Endothelial cell of umbilical vein (primary cell): ENCODE results near the gene THBS3. TPM values are rescaled to one million over a fixed set of nuclear protein-coding genes. Genes with fewer than 3 reads are reported as not detected.

ENCODE experiments used
- BruUV-seq: library from RNA; stranded (reverse); fragments of 400-500 nt; replicated peaks from 2 replicates; lab custom pipeline; 2021; lab: Mats Ljungman, UMichigan
- CTCF ChIA-PET: fragments of 300-600, 350-600 bp; sonication (Branson Sonifier 250); formaldehyde crosslinking; loops from one replicate; lab custom pipeline; 2021; ENCODE audit warnings: antibody characterized with exemption, inconsistent platforms; lab: Charles Lee
- POLR2A ChIA-PET: fragments of 300-600, 350-600 bp; sonication (Branson Sonifier 250); formaldehyde crosslinking; loops from one replicate; lab custom pipeline; 2021; ENCODE audit warnings: antibody characterized with exemption, inconsistent platforms; lab: Charles Lee
- DNase-seq: peaks from one replicate; pipeline ENCODE4 v3.0.0-alpha.2; 2011; ENCODE audit warnings: low read depth, low spot score
- FAIRE-seq: peaks from 2 replicates; lab custom pipeline; 2011; peaks lifted over from hg19 to GRCh38; lab: Jason Lieb, UNC
- H2AFZ ChIP-seq: 2 replicates; pipeline ENCODE4 v1.6.0; 2012; ENCODE audit warnings: low read depth, low read length, control low read depth, inconsistent platforms
- H3K27ac ChIP-seq: 2 replicates; pipeline ENCODE4 v1.5.1; 2011; ENCODE audit warnings: low read depth, mild to moderate bottlenecking, control low read depth, low read length, moderate library complexity; ENCODE audit not compliant: insufficient read depth
- H3K27me3 ChIP-seq, 2 experiments: 2 replicates each; pipeline versions ENCODE4 v1.6.0 to v1.6.1; 2011; ENCODE audit warnings: low read length in 2 of 2, mixed read lengths in 1 of 2; ENCODE audit not compliant: control insufficient read depth in 2 of 2, insufficient read depth in 2 of 2
- H3K36me3 ChIP-seq, 2 experiments: 2 replicates in 1 of 2; 3 replicates in 1 of 2; pipeline ENCODE4 v1.5.1; 2011; ENCODE audit warnings: low read length in 2 of 2, mild to moderate bottlenecking in 1 of 2, moderate library complexity in 1 of 2; ENCODE audit not compliant: control insufficient read depth in 2 of 2, insufficient read depth in 2 of 2; ENCODE audit errors: extremely low read depth in 1 of 2
- H3K4me1 ChIP-seq: 3 replicates; pipeline ENCODE4 v1.5.1; 2011; ENCODE audit warnings: mild to moderate bottlenecking, low read length; ENCODE audit not compliant: control insufficient read depth, insufficient read depth; ENCODE audit errors: extremely low read depth
- H3K4me2 ChIP-seq: 2 replicates; pipeline ENCODE4 v1.6.1; 2011; ENCODE audit warnings: low read length, control low read depth, mixed read lengths; ENCODE audit not compliant: insufficient read depth
- H3K4me3 ChIP-seq, 3 experiments: fragments of 200-600 bp in 1 of 3; sonication (generic), shearing (Covaris generic) in 1 of 3; replicated peaks in 1 of 3; 2 replicates each; pipeline ENCODE4 v1.5.1; 2011 to 2016; ENCODE audit warnings: control low read depth in 3 of 3, low read length in 3 of 3, mild to moderate bottlenecking in 2 of 3, inconsistent platforms in 1 of 3, low read depth in 1 of 3, moderate library complexity in 1 of 3; ENCODE audit not compliant: insufficient read depth in 1 of 3
- H3K79me2 ChIP-seq: 2 replicates; pipeline ENCODE4 v1.6.0; 2012; ENCODE audit warnings: low read length, inconsistent platforms; ENCODE audit not compliant: control insufficient read depth, insufficient read depth
- H3K9ac ChIP-seq: replicated peaks from 2 replicates; pipeline ENCODE3; 2011; ENCODE audit warnings: low read length, control low read depth; ENCODE audit not compliant: insufficient read depth; ENCODE audit errors: extremely low read depth
- H3K9me1 ChIP-seq: replicated peaks from 3 replicates; pipeline ENCODE4 v1.6.0; 2011; ENCODE audit warnings: mild to moderate bottlenecking, low read length; ENCODE audit not compliant: control insufficient read depth, insufficient read depth; ENCODE audit errors: extremely low read depth
- H3K9me3 ChIP-seq: replicated peaks from 2 replicates; pipeline ENCODE4 v1.5.1; 2012; ENCODE audit warnings: low read length, inconsistent platforms; ENCODE audit not compliant: control insufficient read depth, insufficient read depth
- H4K20me1 ChIP-seq: replicated peaks from 2 replicates; pipeline ENCODE3; 2011; ENCODE audit warnings: mild to moderate bottlenecking, low read length; ENCODE audit not compliant: control insufficient read depth, insufficient read depth; ENCODE audit errors: extremely low read depth
- EZH2 ChIP-seq: IDR thresholded peaks from 2 replicates; pipeline ENCODE4 v1.6.1; 2012; ENCODE audit warnings: borderline replicate concordance, low read depth, mild to moderate bottlenecking, moderate library complexity, low read length, inconsistent platforms; ENCODE audit not compliant: severe bottlenecking
- FOS ChIP-seq: IDR thresholded peaks from 2 replicates; pipeline ENCODE4 v1.6.1; 2011; ENCODE audit warnings: mild to moderate bottlenecking, low read length, moderate library complexity, borderline replicate concordance; ENCODE audit not compliant: insufficient read depth
- GATA2 ChIP-seq: IDR thresholded peaks from 2 replicates; pipeline ENCODE4 v1.7.0; 2011; ENCODE audit warnings: low read depth, mild to moderate bottlenecking, moderate library complexity, mixed read lengths, low read length; ENCODE audit not compliant: insufficient read length, insufficient read depth
- JUN ChIP-seq: IDR thresholded peaks from 2 replicates; pipeline ENCODE4 v1.6.1; 2011; ENCODE audit warnings: borderline replicate concordance, low read depth; ENCODE audit not compliant: insufficient read length, insufficient read depth
- MYC ChIP-seq: IDR thresholded peaks from one replicate; pipeline ENCODE4 v1.6.1; 2011; ENCODE audit warnings: mild to moderate bottlenecking, low read depth, low read length
- POLR2A ChIP-seq: IDR thresholded peaks from 2 replicates; pipeline ENCODE4 v1.6.1; 2012; ENCODE audit warnings: low read depth, mild to moderate bottlenecking, control low read depth, low read length
- POLR2AphosphoS5 ChIP-seq: IDR thresholded peaks from 2 replicates; pipeline ENCODE4 v1.6.1; 2012; ENCODE audit warnings: low read depth, mild to moderate bottlenecking, control low read depth, low read length, moderate library complexity; ENCODE audit not compliant: insufficient read depth
- dilution Hi-C: fragments of 300-500 bp; cut with MboI; formaldehyde crosslinking; loops from one replicate; pipeline ENCODE4 v1.15.0; 2019; ENCODE audit warnings: low sequenced_read_pairs; ENCODE audit not compliant: extremely low pct_ligation_motif_present
- intact Hi-C: fragments of 100-400 bp; cut with micrococcal nuclease; formaldehyde crosslinking; loops from one replicate; pipeline ENCODE4 v1.10.0; 2022
- polyA plus RNA-seq, 4 experiments: library from polyadenylated mRNA; depleted of rRNA in 3 of 4; stranded (reverse) in 3 of 4; unstranded in 1 of 4; fragments of >200 nt; gene quantifications; 2 replicates each; pipeline versions ENCODE4 v1.2.1 to v1.2.3, GENCODE V29; 2011 to 2012; ENCODE audit warnings: missing spikeins in 1 of 4
- total RNA-seq: library from RNA; stranded (reverse); gene quantifications from 2 replicates; pipeline ENCODE4 v1.2.3, GENCODE V29; 2021

Gene THBS3
- total and polyA plus RNA-seq, 2 donors (not counting 3 experiments of a cell fraction or from before 2014, with no cell fraction given), result 23.6 to 25.7 TPM

GRCh38 chr1:155186794-155187455, 20.8 kb downstream of the THBS3 start:
- H3K9me3 ChIP-seq, result no peaks in the 10 kb centered on the region
- dilution Hi-C loops, result no loop called here
- intact Hi-C loops, result no loop called here
- H3K27ac ChIP-seq, result no peak overlapping the region
- TF ChIP-seq EZH2, result no peak
- no peak overlapping the region for H3K4me2 ChIP-seq
- no peaks in the 10 kb centered on the region for H3K4me1 ChIP-seq
- no peaks in the 10 kb centered on the region for H3K79me2 ChIP-seq
- no TSS peak for BruUV-seq
- H3K4me3 ChIP-seq, result no peak overlapping the region
- H2AFZ ChIP-seq, result no peak overlapping the region
- H3K9ac ChIP-seq, result no peak overlapping the region
- no peaks in the 10 kb centered on the region for H4K20me1 ChIP-seq
- no peaks in the 10 kb centered on the region for H3K9me1 ChIP-seq
- no peak for FAIRE-seq
- no peak for DNase-seq
- POLR2A ChIA-PET, result no interaction called here
- no peaks in the 10 kb centered on the region for H3K27me3 ChIP-seq
- CTCF ChIA-PET, result interaction anchor here (1.0 to 1.7 kb wide), 3 partner anchors 14 to 20 kb away, joined by 3 to 7 read pairs (median 6); partner anchors contain the start of gene KRTCAP2
- H3K36me3 ChIP-seq, result peaks cover 0 to 3% of the 10 kb centered on the region in 2 experiments

GRCh38 chr1:155186067-155186793, 21.5 kb downstream of the THBS3 start:
- no peaks in the 10 kb centered on the region for H3K9me1 ChIP-seq
- H3K27ac ChIP-seq, result no peak overlapping the region
- H3K4me2 ChIP-seq, result no peak overlapping the region
- no peak overlapping the region for H2AFZ ChIP-seq
- H3K27me3 ChIP-seq, result no peaks in the 10 kb centered on the region
- no peaks in the 10 kb centered on the region for H4K20me1 ChIP-seq
- H3K9ac ChIP-seq, result no peak overlapping the region
- CTCF ChIA-PET, result interaction anchor here (1.0 to 1.7 kb wide), 3 partner anchors 13 to 21 kb away, joined by 3 to 7 read pairs (median 6); partner anchors contain the start of gene KRTCAP2
- H3K79me2 ChIP-seq, result no peaks in the 10 kb centered on the region
- no peaks in the 10 kb centered on the region for H3K4me1 ChIP-seq
- no peak overlapping the region for H3K4me3 ChIP-seq
- peaks cover 0 to 3% of the 10 kb centered on the region in 2 experiments for H3K36me3 ChIP-seq
- TF ChIP-seq POLR2A (no peak), MYC (no peak), GATA2 (no peak), JUN (no peak), POLR2AphosphoS5 (no peak), EZH2 (no peak), FOS (no peak)
- dilution Hi-C loops, result no loop called here
- DNase-seq, result no peak
- no peaks in the 10 kb centered on the region for H3K9me3 ChIP-seq
- no TSS peak for BruUV-seq
- POLR2A ChIA-PET, result no interaction called here
- intact Hi-C loops, result no loop called here
- no peak for FAIRE-seq
